Body of pancreas (tissue), 4 donors: ENCODE data around the gene MYO15A. TPM values are rescaled to one million over a fixed set of nuclear protein-coding genes. Genes with fewer than 3 reads are reported as not detected.
A peak's percentile ranks its signal among the peaks of the same experiment; 100 is the strongest.

Source experiments
- ATAC-seq: fragments of 150-250 bp; one replicate; pipeline ENCODE4 v1.9.1; 2016
- DNase-seq, 4 donors: peaks; one replicate each; pipeline ENCODE4 v3.0.0-alpha.2; 2019
- H3K27ac ChIP-seq, 4 donors: fragments of 200-600 bp; sonication (generic); 1 replicate in 3 of 4; 2 replicates in 1 of 4; pipeline versions ENCODE4 v1.5.1 to v1.6.1; 2016 to 2019; ENCODE audit warnings: mild to moderate bottlenecking in 1 of 4, mixed read lengths in 1 of 4, moderate library complexity in 1 of 4
- H3K27me3 ChIP-seq, 2 donors: fragments of 200-600 bp; sonication (generic); one replicate each; pipeline ENCODE4 v1.6.0; 2016; ENCODE audit warnings: mild to moderate bottlenecking in 1 of 2
- H3K36me3 ChIP-seq, 2 donors: fragments of 200-600 bp; sonication (generic); replicated peaks in 1 of 2; 2 replicates each; pipeline ENCODE4 v1.5.1; 2016; ENCODE audit warnings: low read depth in 2 of 2; ENCODE audit not compliant: insufficient read depth in 1 of 2
- H3K4me1 ChIP-seq: fragments of 200-600 bp; sonication (generic); one replicate; pipeline ENCODE4 v1.6.0; 2016
- H3K4me3 ChIP-seq, 2 donors: fragments of 200-600 bp; sonication (generic); 1 replicate in 1 of 2; 2 replicates in 1 of 2; pipeline ENCODE4 v1.5.1; 2016 to 2019
- H3K9me3 ChIP-seq, 3 donors: fragments of 200-600 bp; sonication (generic); 1 replicate in 2 of 3; 2 replicates in 1 of 3; pipeline ENCODE4 v1.5.1; 2016
- POLR2A ChIP-seq, 3 donors: fragments of 450-650 bp; IDR thresholded peaks; one replicate each; pipeline ENCODE4 v1.6.1; 2016; ENCODE audit warnings: antibody characterized with exemption in 3 of 3, mild to moderate bottlenecking in 2 of 3
- WGBS, 2 donors: methylation state at CpG; one replicate each; pipeline ENCODE4 v1.1.5; 2017; 5-methylcytosine and 5-hydroxymethylcytosine counted together
- intact Hi-C: fragments of 100-400 bp; cut with DNase I; formaldehyde crosslinking; loops from one replicate; pipeline ENCODE4 v1.15.1; 2023
- total RNA-seq, 2 donors: library from RNA; depleted of rRNA; stranded (reverse); fragments of >200 nt; gene quantifications; one replicate each; pipeline ENCODE4 v1.1.0, GENCODE V29; 2016
- TF ChIP-seq, protein P1 (sequence below), 7 experiments: fragments of 450-650 bp in 4 of 7; fragments of 200-600 bp in 3 of 7; sonication (generic) in 3 of 7; IDR thresholded peaks; one replicate each; pipeline ENCODE4 v1.5.1; 2016 to 2019; ENCODE audit warnings: antibody characterized with exemption in 7 of 7

Gene MYO15A
- total RNA-seq, 2 donors from 2014 or later = under 0.01 to 1.3 TPM

GRCh38 chr17:18182978-18183333 is 74.4 kb downstream of the MYO15A start:
- DNase-seq (peak; percentile 72 to 79 (median 77)), ATAC-seq (peak; percentile 31)
- Histone ChIP-seq H3K4me1 (peaks cover 42% of the 10 kb centered on the region), H3K4me3 (peak overlapping the region; percentile 44 to 53), H3K9me3 (no peaks in the 10 kb centered on the region), H3K27ac (peak overlapping the region; percentile 94 to 99 (median 97)), H3K27me3 (no peaks in the 10 kb centered on the region), H3K36me3 (no peaks in the 10 kb centered on the region)
- WGBS, 2 donors = 0 to 2% methylated on average over 26 to 33 of the region's 33 CpGs
- peak in 2 of 3 donors; percentile 61 to 70 for TF ChIP-seq POLR2A (IDR thresholded peaks at IDR 0.05)
- TF ChIP-seq, protein P1, sequence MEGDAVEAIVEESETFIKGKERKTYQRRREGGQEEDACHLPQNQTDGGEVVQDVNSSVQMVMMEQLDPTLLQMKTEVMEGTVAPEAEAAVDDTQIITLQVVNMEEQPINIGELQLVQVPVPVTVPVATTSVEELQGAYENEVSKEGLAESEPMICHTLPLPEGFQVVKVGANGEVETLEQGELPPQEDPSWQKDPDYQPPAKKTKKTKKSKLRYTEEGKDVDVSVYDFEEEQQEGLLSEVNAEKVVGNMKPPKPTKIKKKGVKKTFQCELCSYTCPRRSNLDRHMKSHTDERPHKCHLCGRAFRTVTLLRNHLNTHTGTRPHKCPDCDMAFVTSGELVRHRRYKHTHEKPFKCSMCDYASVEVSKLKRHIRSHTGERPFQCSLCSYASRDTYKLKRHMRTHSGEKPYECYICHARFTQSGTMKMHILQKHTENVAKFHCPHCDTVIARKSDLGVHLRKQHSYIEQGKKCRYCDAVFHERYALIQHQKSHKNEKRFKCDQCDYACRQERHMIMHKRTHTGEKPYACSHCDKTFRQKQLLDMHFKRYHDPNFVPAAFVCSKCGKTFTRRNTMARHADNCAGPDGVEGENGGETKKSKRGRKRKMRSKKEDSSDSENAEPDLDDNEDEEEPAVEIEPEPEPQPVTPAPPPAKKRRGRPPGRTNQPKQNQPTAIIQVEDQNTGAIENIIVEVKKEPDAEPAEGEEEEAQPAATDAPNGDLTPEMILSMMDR (IDR thresholded peaks at IDR 0.05) = no peak
- intact Hi-C loops = no loop called here

DNA sequence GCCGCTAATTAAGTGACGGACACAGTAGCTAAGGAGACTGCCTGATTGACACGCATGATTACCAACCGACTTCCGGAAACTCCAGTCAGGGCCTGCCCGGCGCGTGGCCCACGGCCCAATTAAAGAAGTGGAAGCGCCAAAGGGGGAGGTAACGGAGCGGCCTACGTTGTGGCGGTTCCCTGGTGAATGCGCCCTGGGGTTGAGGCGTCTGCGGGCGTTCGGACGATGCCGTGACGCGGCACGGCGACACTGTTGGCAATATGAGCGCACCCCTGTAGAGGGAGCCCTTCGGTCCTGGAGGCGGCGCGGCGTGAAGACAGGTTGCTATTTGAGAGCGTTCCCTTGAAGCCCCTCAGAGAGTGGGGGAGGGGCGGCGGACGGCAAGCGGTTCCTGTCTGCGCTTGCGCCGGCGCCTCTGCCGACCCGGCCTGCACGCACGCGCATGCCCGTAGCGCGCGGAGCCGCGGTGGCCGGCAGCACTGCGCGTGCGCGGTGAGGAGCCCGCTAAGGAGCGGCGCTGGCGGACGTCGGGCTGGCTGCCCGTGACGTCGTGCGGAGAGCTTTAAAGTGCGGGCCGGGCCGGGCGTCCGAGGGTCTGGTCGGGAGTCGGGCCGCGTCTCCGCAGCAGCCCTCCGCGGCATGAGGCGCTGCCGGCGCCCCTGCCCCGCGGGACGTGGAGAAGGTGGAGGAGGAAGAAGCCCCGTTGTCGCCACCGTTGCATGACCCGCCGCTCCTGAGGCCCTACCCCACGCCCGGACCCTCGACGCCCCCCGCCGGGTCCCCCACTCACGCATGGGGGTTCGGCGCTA is 75.0 kb downstream of the MYO15A start, which contains the start of gene ALKBH5:
ALKBH5 (plus strand) TSS at position 495 of the 809 bp plus-strand sequence. CDS start 416 bp downstream, outside the sequence.
- Histone ChIP-seq H3K4me3 (peak within 1 kb of the TSS; percentile 61 to 94), H3K36me3 (no peaks in the 10 kb centered on the region), H3K27me3 (no peaks in the 10 kb centered on the region), H3K9me3 (no peaks in the 10 kb centered on the region), H3K4me1 (peaks cover 47% of the 10 kb centered on the region), H3K27ac (peak within 1 kb of the TSS; percentile 94 to 99 (median 97))
- ATAC-seq = peak; percentile 90
- DNase-seq = peak; percentile 97 to 99 (median 98)
- WGBS, 2 donors = 0% methylated on average over 34 to 77 of the region's 98 CpGs
- intact Hi-C loops = no loop called here
- TF ChIP-seq, protein P1 (IDR thresholded peaks at IDR 0.05) = peak in 3 of 7 experiments; percentile 23 to 30 (median 24)
- TF ChIP-seq POLR2A (IDR thresholded peaks at IDR 0.05) = peak; percentile 79 to 95 (median 86)

DNA sequence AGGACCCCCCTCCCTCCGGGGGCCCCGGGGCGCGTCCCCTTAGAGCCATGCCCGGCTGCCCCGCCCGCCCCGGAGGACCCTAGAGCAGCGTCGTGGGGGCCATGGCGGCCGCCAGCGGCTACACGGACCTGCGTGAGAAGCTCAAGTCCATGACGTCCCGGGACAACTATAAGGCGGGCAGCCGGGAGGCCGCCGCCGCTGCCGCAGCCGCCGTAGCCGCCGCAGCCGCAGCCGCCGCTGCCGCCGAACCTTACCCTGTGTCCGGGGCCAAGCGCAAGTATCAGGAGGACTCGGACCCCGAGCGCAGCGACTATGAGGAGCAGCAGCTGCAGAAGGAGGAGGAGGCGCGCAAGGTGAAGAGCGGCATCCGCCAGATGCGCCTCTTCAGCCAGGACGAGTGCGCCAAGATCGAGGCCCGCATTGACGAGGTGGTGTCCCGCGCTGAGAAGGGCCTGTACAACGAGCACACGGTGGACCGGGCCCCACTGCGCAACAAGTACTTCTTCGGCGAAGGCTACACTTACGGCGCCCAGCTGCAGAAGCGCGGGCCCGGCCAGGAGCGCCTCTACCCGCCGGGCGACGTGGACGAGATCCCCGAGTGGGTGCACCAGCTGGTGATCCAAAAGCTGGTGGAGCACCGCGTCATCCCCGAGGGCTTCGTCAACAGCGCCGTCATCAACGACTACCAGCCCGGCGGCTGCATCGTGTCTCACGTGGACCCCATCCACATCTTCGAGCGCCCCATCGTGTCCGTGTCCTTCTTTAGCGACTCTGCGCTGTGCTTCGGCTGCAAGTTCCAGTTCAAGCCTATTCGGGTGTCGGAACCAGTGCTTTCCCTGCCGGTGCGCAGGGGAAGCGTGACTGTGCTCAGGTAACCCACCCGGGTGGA is 75.8 kb downstream of the MYO15A start:
- Histone ChIP-seq H3K4me1 (peaks cover 56% of the 10 kb centered on the region), H3K27ac (peak overlapping the region; percentile 83 to 99 (median 97)), H3K4me3 (peak overlapping the region; percentile 61 to 94), H3K27me3 (no peaks in the 10 kb centered on the region), H3K36me3 (no peaks in the 10 kb centered on the region), H3K9me3 (no peaks in the 10 kb centered on the region)
- intact Hi-C loops = no loop called here
- peak; percentile 35 to 38 (median 38) for TF ChIP-seq POLR2A (IDR thresholded peaks at IDR 0.05)
- TF ChIP-seq, protein P1 (IDR thresholded peaks at IDR 0.05) = no peak
- 0% methylated on average over 3 to 79 of the region's 92 CpGs for WGBS, 2 donors
- ATAC-seq = no peak
- DNase-seq = peak; percentile 55 to 64 (median 58)

DNA sequence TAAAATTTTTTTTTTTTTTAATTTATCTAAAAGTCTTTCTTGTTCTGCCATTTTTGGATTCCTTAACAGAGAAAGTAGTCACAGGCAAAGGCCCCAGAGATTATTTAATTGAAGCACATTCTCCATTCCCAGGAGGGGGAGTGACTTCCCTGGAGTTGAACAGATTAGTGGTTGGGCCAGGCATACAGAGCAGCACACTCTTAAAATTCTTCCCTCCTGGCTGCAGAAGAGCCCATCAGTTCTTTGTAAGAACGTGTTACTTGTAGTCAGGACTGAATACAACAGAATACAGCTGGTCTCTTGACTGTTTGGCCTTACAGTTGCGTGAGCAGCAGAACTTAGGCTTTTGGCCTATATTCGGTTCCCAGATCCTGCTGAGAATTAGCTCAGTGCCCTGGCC is 76.8 kb downstream of the MYO15A start:
- no peak for TF ChIP-seq POLR2A (IDR thresholded peaks at IDR 0.05)
- TF ChIP-seq, protein P1 (IDR thresholded peaks at IDR 0.05) = no peak
- peak in 1 of 4 donors; percentile 14 for DNase-seq
- Histone ChIP-seq H3K36me3 (no peaks in the 10 kb centered on the region), H3K9me3 (no peaks in the 10 kb centered on the region), H3K27me3 (no peaks in the 10 kb centered on the region), H3K4me3 (peak overlapping the region; percentile 4 to 94), H3K4me1 (peaks cover 66% of the 10 kb centered on the region), H3K27ac (peak overlapping the region; percentile 17 to 98 (median 80))
- no peak for ATAC-seq
- WGBS, 2 donors = 8 to 15% methylated on average over 3 of the region's 3 CpGs
- intact Hi-C loops = no loop called here
